ENCODE results near the gene ACADM. TPM values are rescaled to one million over a fixed set of nuclear protein-coding genes. Genes with fewer than 3 reads are reported as not detected.

The ACADM gene
- total and polyA plus RNA-seq, 2 of the 13 experiments (the other 11 are each of a cell fraction or from before 2014, with no cell fraction given): 43.7 to 92.2 TPM

DNA sequence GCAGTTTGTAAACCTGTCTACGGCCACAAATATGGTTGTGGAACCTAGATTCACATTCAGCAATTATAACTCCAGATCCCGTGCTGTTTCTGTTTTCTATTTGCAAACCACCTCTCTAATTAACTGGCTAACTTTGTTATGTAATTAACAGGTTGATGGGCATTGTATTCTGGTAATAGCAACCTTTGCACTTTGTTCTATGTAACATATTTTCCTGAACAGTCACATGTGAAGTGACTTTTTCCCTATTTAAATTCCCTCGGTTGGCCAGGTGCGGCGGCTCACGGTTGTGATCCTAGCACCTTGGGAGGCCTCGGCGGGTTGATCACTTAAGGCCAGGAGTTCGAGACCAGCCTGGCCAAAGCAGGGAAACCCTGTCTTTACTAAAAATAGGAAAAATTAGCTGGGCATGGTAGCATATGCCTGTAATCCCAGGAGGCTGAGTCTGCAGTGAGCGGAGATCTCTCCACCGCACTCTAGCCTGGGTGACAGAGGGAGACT, 1.4 kb downstream of the ACADM start (continued):
- TF ChIP-seq ADNP (CRISPR knock-in tag; IDR thresholded peaks at IDR 0.05) (peak; percentile 76; the same call in 1 of the 2 replicates), NAIF1 (CRISPR knock-in tag; IDR thresholded peaks at IDR 0.05; ENCODE audit: borderline replicate concordance) (0 out of 2 replicates have a peak, but pooled peaks have one; percentile 54), BORCS8-MEF2B (CRISPR knock-in tag; IDR thresholded peaks at IDR 0.05) (no peak), MZF1 (CRISPR knock-in tag; IDR thresholded peaks at IDR 0.05; ENCODE audit: borderline replicate concordance) (no peak), SYNCRIP (IDR thresholded peaks at IDR 0.05; ENCODE audit: insufficient read depth, low read depth, low read length) (no peak), ZNF205 (CRISPR knock-in tag; IDR thresholded peaks at IDR 0.05) (no peak), CENPT (CRISPR knock-in tag; IDR thresholded peaks at IDR 0.05; ENCODE audit: low read depth) (no peak), IKZF1 (IDR thresholded peaks at IDR 0.05) (no peak), MTF2 (CRISPR knock-in tag; IDR thresholded peaks at IDR 0.05; ENCODE audit: borderline replicate concordance) (no peak), ZFP37 (CRISPR knock-in tag; IDR thresholded peaks at IDR 0.05; ENCODE audit: borderline replicate concordance) (no peak), NRL (CRISPR knock-in tag; IDR thresholded peaks at IDR 0.05; ENCODE audit: borderline replicate concordance) (no peak)
- TF ChIP-seq, protein P1, sequence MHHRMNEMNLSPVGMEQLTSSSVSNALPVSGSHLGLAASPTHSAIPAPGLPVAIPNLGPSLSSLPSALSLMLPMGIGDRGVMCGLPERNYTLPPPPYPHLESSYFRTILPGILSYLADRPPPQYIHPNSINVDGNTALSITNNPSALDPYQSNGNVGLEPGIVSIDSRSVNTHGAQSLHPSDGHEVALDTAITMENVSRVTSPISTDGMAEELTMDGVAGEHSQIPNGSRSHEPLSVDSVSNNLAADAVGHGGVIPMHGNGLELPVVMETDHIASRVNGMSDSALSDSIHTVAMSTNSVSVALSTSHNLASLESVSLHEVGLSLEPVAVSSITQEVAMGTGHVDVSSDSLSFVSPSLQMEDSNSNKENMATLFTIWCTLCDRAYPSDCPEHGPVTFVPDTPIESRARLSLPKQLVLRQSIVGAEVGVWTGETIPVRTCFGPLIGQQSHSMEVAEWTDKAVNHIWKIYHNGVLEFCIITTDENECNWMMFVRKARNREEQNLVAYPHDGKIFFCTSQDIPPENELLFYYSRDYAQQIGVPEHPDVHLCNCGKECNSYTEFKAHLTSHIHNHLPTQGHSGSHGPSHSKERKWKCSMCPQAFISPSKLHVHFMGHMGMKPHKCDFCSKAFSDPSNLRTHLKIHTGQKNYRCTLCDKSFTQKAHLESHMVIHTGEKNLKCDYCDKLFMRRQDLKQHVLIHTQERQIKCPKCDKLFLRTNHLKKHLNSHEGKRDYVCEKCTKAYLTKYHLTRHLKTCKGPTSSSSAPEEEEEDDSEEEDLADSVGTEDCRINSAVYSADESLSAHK (CRISPR knock-in tag; IDR thresholded peaks at IDR 0.05; ENCODE audit: borderline replicate concordance): no peak
- TF ChIP-seq, protein P2, sequence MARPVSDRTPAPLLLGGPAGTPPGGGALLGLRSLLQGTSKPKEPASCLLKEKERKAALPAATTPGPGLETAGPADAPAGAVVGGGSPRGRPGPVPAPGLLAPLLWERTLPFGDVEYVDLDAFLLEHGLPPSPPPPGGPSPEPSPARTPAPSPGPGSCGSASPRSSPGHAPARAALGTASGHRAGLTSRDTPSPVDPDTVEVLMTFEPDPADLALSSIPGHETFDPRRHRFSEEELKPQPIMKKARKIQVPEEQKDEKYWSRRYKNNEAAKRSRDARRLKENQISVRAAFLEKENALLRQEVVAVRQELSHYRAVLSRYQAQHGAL (CRISPR knock-in tag; IDR thresholded peaks at IDR 0.05; ENCODE audit: not compliant biosample characterization): no peak
- TF ChIP-seq, protein P3, sequence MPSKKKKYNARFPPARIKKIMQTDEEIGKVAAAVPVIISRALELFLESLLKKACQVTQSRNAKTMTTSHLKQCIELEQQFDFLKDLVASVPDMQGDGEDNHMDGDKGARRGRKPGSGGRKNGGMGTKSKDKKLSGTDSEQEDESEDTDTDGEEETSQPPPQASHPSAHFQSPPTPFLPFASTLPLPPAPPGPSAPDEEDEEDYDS (CRISPR knock-in tag; IDR thresholded peaks at IDR 0.05): no peak
- TF ChIP-seq, protein P4, sequence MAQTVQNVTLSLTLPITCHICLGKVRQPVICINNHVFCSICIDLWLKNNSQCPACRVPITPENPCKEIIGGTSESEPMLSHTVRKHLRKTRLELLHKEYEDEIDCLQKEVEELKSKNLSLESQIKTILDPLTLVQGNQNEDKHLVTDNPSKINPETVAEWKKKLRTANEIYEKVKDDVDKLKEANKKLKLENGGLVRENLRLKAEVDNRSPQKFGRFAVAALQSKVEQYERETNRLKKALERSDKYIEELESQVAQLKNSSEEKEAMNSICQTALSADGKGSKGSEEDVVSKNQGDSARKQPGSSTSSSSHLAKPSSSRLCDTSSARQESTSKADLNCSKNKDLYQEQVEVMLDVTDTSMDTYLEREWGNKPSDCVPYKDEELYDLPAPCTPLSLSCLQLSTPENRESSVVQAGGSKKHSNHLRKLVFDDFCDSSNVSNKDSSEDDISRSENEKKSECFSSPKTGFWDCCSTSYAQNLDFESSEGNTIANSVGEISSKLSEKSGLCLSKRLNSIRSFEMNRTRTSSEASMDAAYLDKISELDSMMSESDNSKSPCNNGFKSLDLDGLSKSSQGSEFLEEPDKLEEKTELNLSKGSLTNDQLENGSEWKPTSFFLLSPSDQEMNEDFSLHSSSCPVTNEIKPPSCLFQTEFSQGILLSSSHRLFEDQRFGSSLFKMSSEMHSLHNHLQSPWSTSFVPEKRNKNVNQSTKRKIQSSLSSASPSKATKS (CRISPR knock-in tag; IDR thresholded peaks at IDR 0.05): no peak
- TF ChIP-seq, protein P5, sequence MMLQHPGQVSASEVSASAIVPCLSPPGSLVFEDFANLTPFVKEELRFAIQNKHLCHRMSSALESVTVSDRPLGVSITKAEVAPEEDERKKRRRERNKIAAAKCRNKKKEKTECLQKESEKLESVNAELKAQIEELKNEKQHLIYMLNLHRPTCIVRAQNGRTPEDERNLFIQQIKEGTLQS (CRISPR knock-in tag; IDR thresholded peaks at IDR 0.05): no peak
- TF ChIP-seq, protein P6, sequence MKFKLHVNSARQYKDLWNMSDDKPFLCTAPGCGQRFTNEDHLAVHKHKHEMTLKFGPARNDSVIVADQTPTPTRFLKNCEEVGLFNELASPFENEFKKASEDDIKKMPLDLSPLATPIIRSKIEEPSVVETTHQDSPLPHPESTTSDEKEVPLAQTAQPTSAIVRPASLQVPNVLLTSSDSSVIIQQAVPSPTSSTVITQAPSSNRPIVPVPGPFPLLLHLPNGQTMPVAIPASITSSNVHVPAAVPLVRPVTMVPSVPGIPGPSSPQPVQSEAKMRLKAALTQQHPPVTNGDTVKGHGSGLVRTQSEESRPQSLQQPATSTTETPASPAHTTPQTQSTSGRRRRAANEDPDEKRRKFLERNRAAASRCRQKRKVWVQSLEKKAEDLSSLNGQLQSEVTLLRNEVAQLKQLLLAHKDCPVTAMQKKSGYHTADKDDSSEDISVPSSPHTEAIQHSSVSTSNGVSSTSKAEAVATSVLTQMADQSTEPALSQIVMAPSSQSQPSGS (CRISPR knock-in tag; IDR thresholded peaks at IDR 0.05): no peak
- TF ChIP-seq, protein P7, sequence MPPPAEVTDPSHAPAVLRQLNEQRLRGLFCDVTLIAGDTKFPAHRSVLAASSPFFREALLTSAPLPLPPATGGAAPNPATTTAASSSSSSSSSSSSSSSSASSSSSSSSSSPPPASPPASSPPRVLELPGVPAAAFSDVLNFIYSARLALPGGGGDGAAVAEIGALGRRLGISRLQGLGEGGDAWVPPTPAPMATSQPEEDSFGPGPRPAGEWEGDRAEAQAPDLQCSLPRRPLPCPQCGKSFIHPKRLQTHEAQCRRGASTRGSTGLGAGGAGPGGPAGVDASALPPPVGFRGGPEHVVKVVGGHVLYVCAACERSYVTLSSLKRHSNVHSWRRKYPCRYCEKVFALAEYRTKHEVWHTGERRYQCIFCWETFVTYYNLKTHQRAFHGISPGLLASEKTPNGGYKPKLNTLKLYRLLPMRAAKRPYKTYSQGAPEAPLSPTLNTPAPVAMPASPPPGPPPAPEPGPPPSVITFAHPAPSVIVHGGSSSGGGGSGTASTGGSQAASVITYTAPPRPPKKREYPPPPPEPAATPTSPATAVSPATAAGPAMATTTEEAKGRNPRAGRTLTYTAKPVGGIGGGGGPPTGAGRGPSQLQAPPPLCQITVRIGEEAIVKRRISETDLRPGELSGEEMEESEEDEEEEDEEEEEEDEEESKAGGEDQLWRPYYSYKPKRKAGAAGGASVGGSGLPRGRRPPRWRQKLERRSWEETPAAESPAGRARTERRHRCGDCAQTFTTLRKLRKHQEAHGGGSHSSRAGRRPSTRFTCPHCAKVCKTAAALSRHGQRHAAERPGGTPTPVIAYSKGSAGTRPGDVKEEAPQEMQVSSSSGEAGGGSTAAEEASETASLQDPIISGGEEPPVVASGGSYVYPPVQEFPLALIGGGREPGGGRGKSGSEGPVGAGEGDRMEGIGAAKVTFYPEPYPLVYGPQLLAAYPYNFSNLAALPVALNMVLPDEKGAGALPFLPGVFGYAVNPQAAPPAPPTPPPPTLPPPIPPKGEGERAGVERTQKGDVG (CRISPR knock-in tag; IDR thresholded peaks at IDR 0.05; ENCODE audit: borderline replicate concordance): no peak
